Choroid plexus epithelial cell (primary cell): ENCODE data around the gene GBF1.

Experiments used
- DNase-seq: peaks from one replicate; pipeline ENCODE4 v3.0.0-alpha.2; 2010; ENCODE audit warnings: low read depth
- H3K4me3 ChIP-seq: 2 replicates; pipeline ENCODE4 v1.5.1; 2011; ENCODE audit warnings: low read depth, mild to moderate bottlenecking, control low read depth, low read length, moderate library complexity
- CTCF ChIP-seq: conservative IDR thresholded peaks from 2 replicates; pipeline ENCODE4 v1.5.1; 2011; ENCODE audit warnings: low read depth, mild to moderate bottlenecking, control low read depth, inconsistent platforms, low read length, moderate library complexity

The GBF1 gene

GRCh38 chr10:102227050-102227449 lies 18.3 kb upstream of the GBF1 start:
- peak; percentile 79 for DNase-seq
- no peak overlapping the region for H3K4me3 ChIP-seq
- no peak for TF ChIP-seq CTCF

- TF ChIP-seq CTCF: peak; percentile 99
- DNase-seq: peak; percentile 85
- H3K4me3 ChIP-seq: peak overlapping the region; percentile 47
These were observed 15.5 kb upstream of the GBF1 start for GRCh38 chr10:102229810-102230263.

GRCh38 chr10:102230264-102230860 lies 15.0 kb upstream of the GBF1 start:
- peak overlapping the region; percentile 47 for H3K4me3 ChIP-seq
- TF ChIP-seq CTCF: no peak
- peak; percentile 78 for DNase-seq

- H3K4me3 ChIP-seq: peak overlapping the region; percentile 47
- peak; percentile 51 for DNase-seq
- TF ChIP-seq CTCF: peak; percentile 53
These were observed 14.4 kb upstream of the GBF1 start for GRCh38 chr10:102230861-102231356.

- TF ChIP-seq CTCF: peak; percentile 79
- peak overlapping the region; percentile 47 for H3K4me3 ChIP-seq
These were observed 13.7 kb upstream of the GBF1 start for GRCh38 chr10:102231357-102232318.

GRCh38 chr10:102233997-102234396 lies 11.3 kb upstream of the GBF1 start:
- no peak for DNase-seq
- no peak for TF ChIP-seq CTCF
- H3K4me3 ChIP-seq: no peak overlapping the region

More at GRCh38 chr10:102231357-102232318, 13.7 kb upstream of the GBF1 start:
- DNase-seq: no peak
